ENCODE results near the gene ELN.
"Not testable (repeated sequence)": the region's sequence is repeated elsewhere in the genome, so short reads cannot be mapped to it uniquely, and the experiment has no call there.

Gene ELN

GRCh38 chr7:74044366-74045350, 16.7 kb downstream of the ELN start:
- DNase-seq = no peak

DNA sequence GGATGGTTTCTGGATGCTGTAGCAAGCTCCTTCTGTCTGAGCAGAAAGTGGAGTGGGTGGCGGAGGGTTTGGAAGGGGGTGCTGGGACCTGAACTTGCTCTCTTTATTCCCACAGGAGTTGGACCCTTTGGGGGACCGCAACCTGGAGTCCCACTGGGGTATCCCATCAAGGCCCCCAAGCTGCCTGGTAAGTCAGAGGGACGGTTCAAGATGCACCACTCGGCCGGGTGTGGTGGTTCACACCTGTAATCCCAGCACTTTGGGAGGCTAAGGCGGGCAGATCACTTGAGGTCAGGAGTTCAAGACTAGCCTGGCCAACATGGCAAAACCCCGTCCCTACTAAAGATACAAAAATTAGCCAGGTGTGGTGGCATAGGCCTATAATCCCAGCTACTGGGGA, 18.6 kb downstream of the ELN start:
- DNase-seq = not testable (repeated sequence)

- no peak for DNase-seq
These were observed 19.9 kb downstream of the ELN start for GRCh38 chr7:74047804-74048380.

GRCh38 chr7:74048999-74049599, 21.1 kb downstream of the ELN start:
- no peak for DNase-seq

GRCh38 chr7:74049997-74050798, 22.2 kb downstream of the ELN start:
- DNase-seq = no peak

DNA sequence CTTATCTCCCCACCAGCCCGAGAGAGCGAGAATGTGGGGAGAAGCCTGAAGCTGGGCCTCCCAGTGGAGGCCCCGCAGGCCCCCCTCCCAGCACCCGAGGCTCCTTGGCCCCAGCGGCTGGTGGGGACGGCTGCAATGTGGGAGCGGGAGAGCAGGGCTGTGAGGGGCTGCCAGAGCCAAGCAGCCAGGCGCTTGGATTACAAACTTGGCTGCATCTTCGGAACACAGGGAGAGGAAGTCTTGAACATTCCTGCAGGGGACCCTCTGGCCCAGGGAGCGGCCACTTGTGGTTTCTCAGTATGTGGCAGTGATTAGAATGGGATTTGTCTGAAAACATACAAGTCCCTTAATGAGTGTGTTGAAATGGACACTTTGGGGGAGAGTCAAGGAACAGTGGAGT, 23.2 kb downstream of the ELN start:
- DNase-seq = no peak

DNA sequence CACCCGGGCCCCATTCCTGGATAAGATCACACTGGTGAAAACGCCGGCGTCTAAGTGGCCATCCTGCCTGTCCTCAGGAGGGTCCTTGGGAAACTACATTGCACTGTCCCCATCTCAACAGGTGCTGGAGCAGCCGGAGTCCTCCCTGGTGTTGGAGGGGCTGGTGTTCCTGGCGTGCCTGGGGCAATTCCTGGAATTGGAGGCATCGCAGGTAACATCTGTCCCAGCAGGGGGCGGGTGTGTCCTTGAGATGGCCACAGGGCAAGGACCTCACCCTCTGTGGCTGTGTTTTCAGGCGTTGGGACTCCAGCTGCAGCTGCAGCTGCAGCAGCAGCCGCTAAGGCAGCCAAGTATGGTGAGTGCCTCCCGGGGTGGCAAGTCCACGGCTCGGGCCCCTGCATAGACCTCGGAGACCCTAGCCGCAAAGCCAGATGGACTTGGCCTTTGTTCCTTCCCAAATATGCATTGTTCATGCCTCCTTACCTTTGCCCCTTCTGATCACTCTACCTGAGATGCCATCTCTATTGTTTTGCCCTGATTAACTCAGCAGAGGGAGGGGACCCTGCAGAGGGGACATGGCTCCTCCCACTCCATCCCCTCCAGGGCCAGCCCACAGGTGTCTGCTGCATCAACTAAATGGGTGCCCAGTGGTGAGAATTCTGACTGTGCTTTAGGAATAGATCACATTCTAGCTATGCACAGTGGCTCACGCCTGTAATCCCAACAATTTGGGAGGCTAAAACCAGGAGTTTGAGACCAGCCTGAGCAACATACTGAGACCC, 23.8 kb downstream of the ELN start:
- DNase-seq = no peak

DNA sequence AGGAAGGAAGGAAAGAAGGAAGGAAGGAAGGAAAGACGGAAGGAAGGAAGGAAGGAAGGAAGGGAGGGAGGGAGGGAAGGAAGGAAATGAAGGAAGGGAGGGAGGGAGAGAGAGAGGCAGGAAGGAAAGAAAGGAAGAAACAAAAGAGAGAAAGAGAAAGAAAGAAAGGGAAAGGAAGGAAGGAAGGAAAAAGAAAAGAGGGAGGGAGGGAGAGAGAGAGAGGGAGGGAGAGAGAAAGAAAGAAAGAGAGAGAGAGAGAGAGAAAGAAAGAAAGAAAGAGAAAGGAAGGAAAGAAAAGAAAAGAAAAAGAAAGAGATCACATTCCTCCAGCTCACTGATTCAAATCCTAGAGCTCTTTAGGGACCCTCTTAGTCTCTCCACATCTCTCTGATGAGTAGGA, 24.7 kb downstream of the ELN start:
- no peak for DNase-seq

GRCh38 chr7:74053589-74054186, 25.7 kb downstream of the ELN start:
- no peak for DNase-seq

DNA sequence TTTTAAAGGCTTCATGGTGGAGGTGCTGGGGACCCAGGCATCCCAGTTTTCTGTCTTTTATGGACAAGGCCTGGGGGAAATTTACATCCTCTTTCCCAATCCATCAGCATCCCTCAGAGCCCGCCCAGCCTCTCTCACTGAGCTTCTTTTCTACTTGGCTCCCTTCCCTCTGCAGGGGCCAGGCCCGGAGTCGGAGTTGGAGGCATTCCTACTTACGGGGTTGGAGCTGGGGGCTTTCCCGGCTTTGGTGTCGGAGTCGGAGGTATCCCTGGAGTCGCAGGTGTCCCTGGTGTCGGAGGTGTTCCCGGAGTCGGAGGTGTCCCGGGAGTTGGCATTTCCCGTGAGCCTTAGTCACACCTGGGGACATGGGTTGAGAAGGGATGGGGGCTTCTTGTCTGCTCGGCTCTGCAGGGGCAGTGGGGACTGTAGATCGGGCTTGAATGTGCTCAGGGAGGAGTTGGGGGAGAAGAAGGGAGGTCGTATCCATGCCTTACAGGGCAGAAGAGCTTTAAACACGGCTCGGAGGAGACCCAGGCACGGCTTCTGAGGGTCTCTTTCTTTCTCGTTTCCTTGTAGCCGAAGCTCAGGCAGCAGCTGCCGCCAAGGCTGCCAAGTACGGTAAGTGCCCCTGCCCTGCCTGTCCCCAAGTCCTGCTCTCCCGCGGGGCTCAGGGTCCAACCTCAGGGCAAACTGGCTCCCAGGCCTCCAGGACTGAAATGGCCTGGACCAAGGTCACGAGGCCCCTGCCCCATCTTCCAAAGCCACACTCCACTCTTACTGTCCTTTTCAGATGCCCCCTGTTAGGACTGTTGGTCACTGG, 28.3 kb downstream of the ELN start:
- no peak for DNase-seq

DNA sequence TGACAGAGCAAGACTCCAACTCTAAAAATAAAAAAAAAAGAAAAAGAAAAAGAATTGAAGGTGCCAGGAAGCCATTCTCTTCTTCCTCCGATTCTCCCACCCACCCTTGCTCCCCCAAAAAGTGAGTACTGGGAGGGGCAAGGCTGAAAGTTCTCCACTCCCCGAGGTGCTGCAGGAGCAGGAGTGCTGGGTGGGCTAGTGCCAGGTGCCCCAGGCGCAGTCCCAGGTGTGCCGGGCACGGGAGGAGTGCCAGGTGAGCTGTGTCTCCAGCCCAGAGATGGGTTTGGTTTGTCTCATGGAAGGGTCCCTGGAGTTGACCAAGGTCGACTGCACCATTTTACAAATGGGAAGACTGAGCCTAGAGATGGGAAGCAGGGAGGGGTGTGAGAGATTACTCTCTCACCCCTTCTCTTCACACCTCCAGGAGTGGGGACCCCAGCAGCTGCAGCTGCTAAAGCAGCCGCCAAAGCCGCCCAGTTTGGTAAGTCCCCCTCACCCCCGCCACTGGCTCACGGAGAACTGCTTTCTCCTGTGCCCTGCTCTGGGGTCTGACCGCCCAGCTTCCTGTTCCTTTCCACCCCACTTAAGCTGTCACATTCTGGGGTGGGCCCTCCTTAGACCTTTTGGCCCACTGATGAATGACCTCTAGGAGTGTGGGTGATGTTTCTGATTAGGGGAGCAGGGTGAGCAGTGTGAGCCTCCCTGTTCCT, 29.4 kb downstream of the ELN start:
- no peak for DNase-seq

- DNase-seq = no peak
These were observed 30.0 kb downstream of the ELN start for GRCh38 chr7:74057987-74058386.

GRCh38 chr7:74058486-74058885, 30.5 kb downstream of the ELN start:
- no peak for DNase-seq

DNA sequence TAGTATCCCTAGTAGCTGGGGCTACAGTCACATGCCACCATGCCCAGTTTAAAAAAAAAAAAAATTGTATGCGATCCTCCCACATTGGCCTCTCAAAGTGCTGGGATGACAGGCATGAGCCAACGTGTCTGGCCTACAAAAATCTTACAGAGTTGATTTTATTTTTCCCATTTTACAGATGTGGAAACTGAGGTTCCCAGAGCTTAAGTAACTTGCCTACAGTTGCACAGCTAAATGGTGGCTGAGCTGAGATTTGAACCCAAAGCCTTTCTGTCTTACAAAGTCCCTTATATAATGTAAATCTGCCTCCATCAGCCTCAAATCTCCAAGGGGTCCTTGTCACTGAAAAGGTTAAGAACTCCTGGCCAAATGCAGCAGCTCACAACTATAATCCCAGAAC, 31.1 kb downstream of the ELN start:
- no peak for DNase-seq

GRCh38 chr7:74059681-74060588, 32.0 kb downstream of the ELN start:
- DNase-seq = no peak

DNA sequence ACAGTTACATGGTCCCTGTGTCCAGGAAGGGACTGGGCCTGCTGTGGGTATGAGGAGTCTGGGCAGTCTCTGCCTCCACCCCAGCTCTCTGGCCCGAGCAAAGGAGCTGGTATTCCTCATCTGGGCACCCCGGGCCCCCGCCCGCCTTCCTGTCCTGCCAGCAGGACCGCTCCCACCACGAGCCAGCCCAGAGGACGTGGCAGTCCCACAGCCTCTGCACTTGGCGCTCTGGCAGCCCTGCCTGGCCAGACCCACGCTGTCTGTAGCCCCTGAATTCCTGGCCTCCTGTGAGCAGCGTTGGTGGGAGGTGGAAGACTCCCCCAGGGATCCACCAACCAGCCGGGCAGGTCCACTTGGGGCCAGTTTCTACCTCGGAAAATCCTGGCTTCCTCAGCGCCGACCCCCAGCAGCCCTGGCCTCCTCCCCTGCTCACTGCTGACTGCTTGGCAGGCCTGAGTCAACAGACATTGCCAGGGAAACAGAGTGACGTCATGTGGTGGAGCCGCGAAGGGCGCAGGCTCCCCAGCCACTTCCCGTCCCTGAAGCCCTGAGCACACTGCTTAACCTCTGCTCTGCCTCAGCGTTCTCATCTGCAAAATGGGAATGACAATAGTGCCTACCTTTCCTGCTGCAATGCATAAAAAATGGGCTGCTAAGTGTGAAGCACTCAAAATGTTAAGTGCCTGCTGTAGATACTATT, 34.0 kb downstream of the ELN start:
- peak; percentile 65 for DNase-seq

GRCh38 chr7:74063223-74063641, 35.3 kb downstream of the ELN start:
- DNase-seq = no peak

DNA sequence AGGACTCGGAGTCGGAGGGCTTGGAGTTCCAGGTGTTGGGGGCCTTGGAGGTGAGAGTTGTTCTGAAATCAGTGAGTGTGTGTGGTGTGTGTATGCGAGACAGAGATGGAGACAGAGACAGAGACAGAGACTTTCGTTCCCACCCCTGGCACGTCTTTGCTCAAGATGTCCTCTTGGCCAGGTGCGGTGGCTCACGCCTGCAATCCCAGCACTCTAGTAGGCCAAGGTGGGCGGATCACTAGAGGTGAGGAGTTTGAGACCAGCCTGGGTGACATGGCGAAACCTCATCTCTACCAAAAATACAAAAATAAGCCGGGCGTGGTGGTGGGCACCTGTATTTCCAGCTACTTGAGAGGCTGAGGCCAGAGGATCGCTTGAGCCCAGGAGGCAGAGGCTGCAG, 35.7 kb downstream of the ELN start:
- DNase-seq = no peak
